Measurements from ENCODE around the gene ZCCHC14.

ZCCHC14 gene

DNA sequence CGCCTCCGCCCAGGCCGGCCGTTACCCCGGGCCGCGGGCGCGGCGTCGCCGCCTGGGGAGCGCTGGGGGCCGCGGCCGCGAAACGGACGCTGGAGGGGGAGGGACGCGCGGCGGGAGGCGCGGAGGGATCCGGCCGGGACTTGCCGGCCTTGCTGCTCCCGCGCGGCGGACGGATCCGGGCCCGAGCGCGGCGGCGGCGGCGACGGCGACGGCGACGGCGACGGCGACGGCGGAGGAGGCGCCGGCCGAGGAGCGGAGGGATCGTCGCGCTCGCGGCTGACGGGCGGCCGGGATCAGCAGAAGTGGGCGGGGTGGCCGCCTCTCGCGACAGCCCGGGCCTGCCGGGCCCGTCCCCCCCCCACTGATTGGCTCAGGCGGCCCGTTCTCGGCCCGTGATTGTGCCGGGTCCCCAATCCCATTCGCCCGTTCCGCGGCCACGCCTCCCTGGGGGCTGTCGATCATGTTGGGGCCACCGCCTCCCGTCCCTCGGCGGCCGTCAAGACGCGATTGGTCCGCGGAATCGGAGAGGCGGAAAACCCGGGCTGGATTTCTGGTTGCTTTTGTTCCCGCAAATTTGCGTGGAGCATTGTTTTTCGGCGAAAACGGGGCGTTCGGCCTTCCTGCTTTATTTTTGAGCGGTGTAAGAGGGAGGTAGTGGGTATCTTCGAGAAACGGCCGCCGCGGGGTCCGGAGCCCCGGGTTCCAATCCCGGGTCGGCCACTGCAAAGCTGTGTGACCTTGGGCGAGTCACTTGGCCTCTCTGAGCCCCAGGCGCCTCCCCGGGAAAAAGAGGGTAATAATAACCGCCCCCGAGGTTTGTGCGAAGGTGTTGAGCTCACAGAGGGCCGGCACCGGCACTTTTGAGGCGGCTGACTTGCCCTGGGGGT is at the start of gene ZCCHC14:
Gene ZCCHC14, minus strand, starts transcription at position 304 of the 887 bp plus-strand sequence. CDS start 786 bp downstream, outside the sequence.
- Histone ChIP-seq H3K9ac (ENCODE audit: low read length) (peak within 1 kb of the TSS; percentile 83), H3K27me3 (replicated peaks; ENCODE audit: control insufficient read depth, insufficient read depth, low read length) (no peaks in the 10 kb centered on the region), H3K9me3 (ENCODE audit: control insufficient read depth, low read length) (no peaks in the 10 kb centered on the region), H3K4me1 (ENCODE audit: control insufficient read depth, insufficient read depth, low read length) (peaks cover 32% of the 10 kb centered on the region), H3K36me3 (ENCODE audit: control insufficient read depth, insufficient read depth, low read length, severe bottlenecking) (no peaks in the 10 kb centered on the region), H3K4me3 (ENCODE audit: low read length) (peak within 1 kb of the TSS; percentile 87)
- peak; percentile 99 for DNase-seq (ENCODE audit: low read depth)

GRCh38 chr16:87541872-87542234 is 49.0 kb upstream of the ZCCHC14 start:
- Histone ChIP-seq H3K4me3 (ENCODE audit: low read length) (peak overlapping the region; percentile 57), H3K9ac (ENCODE audit: low read length) (peak overlapping the region; percentile 11), H3K4me1 (ENCODE audit: control insufficient read depth, insufficient read depth, low read length) (peaks cover 30% of the 10 kb centered on the region), H3K36me3 (ENCODE audit: control insufficient read depth, insufficient read depth, low read length, severe bottlenecking) (no peaks in the 10 kb centered on the region), H3K27me3 (replicated peaks; ENCODE audit: control insufficient read depth, insufficient read depth, low read length) (no peaks in the 10 kb centered on the region), H3K9me3 (ENCODE audit: control insufficient read depth, low read length) (peaks cover 9% of the 10 kb centered on the region)
- DNase-seq (ENCODE audit: low read depth) = peak; percentile 15

GRCh38 chr16:87541147-87541871 is 48.5 kb upstream of the ZCCHC14 start:
- Histone ChIP-seq H3K9me3 (ENCODE audit: control insufficient read depth, low read length) (peaks cover 8% of the 10 kb centered on the region), H3K4me3 (ENCODE audit: low read length) (peak overlapping the region; percentile 57), H3K9ac (ENCODE audit: low read length) (peak overlapping the region; percentile 11), H3K27me3 (replicated peaks; ENCODE audit: control insufficient read depth, insufficient read depth, low read length) (no peaks in the 10 kb centered on the region), H3K4me1 (ENCODE audit: control insufficient read depth, insufficient read depth, low read length) (peaks cover 30% of the 10 kb centered on the region), H3K36me3 (ENCODE audit: control insufficient read depth, insufficient read depth, low read length, severe bottlenecking) (no peaks in the 10 kb centered on the region)
- peak; percentile 85 for DNase-seq (ENCODE audit: low read depth)

GRCh38 chr16:87540897-87541146 is 48.0 kb upstream of the ZCCHC14 start:
- peak overlapping the region; percentile 11 for H3K9ac ChIP-seq (ENCODE audit: low read length)
- H3K27me3 ChIP-seq (replicated peaks; ENCODE audit: control insufficient read depth, insufficient read depth, low read length) = no peaks in the 10 kb centered on the region
- DNase-seq (ENCODE audit: low read depth) = no peak
- no peaks in the 10 kb centered on the region for H3K36me3 ChIP-seq (ENCODE audit: control insufficient read depth, insufficient read depth, low read length, severe bottlenecking)
- peaks cover 30% of the 10 kb centered on the region for H3K4me1 ChIP-seq (ENCODE audit: control insufficient read depth, insufficient read depth, low read length)
- H3K4me3 ChIP-seq (ENCODE audit: low read length) = peak overlapping the region; percentile 57
- peaks cover 4% of the 10 kb centered on the region for H3K9me3 ChIP-seq (ENCODE audit: control insufficient read depth, low read length)

GRCh38 chr16:87540072-87540896 is 47.5 kb upstream of the ZCCHC14 start:
- H3K36me3 ChIP-seq (ENCODE audit: control insufficient read depth, insufficient read depth, low read length, severe bottlenecking) = no peaks in the 10 kb centered on the region
- no peak overlapping the region for H3K4me3 ChIP-seq (ENCODE audit: low read length)
- H3K4me1 ChIP-seq (ENCODE audit: control insufficient read depth, insufficient read depth, low read length) = peaks cover 30% of the 10 kb centered on the region

DNA sequence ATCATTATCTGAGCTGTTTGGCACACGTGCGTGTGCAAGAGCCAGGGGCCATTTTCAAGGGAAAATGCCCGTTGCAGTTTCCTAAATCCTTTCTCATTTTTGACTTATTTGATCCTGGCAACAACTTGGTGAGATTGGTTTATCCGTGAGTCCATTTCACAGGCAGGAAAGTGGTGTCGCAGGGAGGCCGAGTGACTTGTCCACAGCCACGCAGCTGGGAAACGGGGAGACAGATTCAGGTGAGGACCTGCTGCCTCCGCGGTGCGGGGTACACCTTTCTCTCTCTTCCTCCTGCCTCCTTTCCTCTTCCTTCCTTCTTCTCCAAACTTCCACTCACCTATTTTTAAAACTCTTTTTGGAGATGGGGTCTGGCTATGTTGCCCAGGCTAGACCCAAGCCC is 46.3 kb upstream of the ZCCHC14 start:
- H3K4me1 ChIP-seq (ENCODE audit: control insufficient read depth, insufficient read depth, low read length) = peaks cover 30% of the 10 kb centered on the region
- no peaks in the 10 kb centered on the region for H3K36me3 ChIP-seq (ENCODE audit: control insufficient read depth, insufficient read depth, low read length, severe bottlenecking)
- peak overlapping the region; percentile 69 for H3K9ac ChIP-seq (ENCODE audit: low read length)
- H3K27me3 ChIP-seq (replicated peaks; ENCODE audit: control insufficient read depth, insufficient read depth, low read length) = no peaks in the 10 kb centered on the region
- peaks cover 10% of the 10 kb centered on the region for H3K9me3 ChIP-seq (ENCODE audit: control insufficient read depth, low read length)
- no peak for DNase-seq (ENCODE audit: low read depth)
- peak overlapping the region; percentile 18 for H3K4me3 ChIP-seq (ENCODE audit: low read length)

More at GRCh38 chr16:87540072-87540896, 47.5 kb upstream of the ZCCHC14 start:
- Histone ChIP-seq H3K27me3 (replicated peaks; ENCODE audit: control insufficient read depth, insufficient read depth, low read length) (no peaks in the 10 kb centered on the region), H3K9me3 (ENCODE audit: control insufficient read depth, low read length) (peaks cover 2% of the 10 kb centered on the region), H3K9ac (ENCODE audit: low read length) (peak overlapping the region; percentile 22)
- no peak for DNase-seq (ENCODE audit: low read depth)

- Histone ChIP-seq H3K27me3 (replicated peaks; ENCODE audit: control insufficient read depth, insufficient read depth, low read length) (no peaks in the 10 kb centered on the region), H3K9ac (ENCODE audit: low read length) (peak overlapping the region; percentile 69), H3K4me1 (ENCODE audit: control insufficient read depth, insufficient read depth, low read length) (peaks cover 30% of the 10 kb centered on the region), H3K36me3 (ENCODE audit: control insufficient read depth, insufficient read depth, low read length, severe bottlenecking) (no peaks in the 10 kb centered on the region), H3K9me3 (ENCODE audit: control insufficient read depth, low read length) (peaks cover 10% of the 10 kb centered on the region), H3K4me3 (ENCODE audit: low read length) (peak overlapping the region; percentile 18)
- peak; percentile 83 for DNase-seq (ENCODE audit: low read depth)
Measured at GRCh38 chr16:87538594-87538993, 45.8 kb upstream of the ZCCHC14 start.

GRCh38 chr16:87538160-87538559 is 45.3 kb upstream of the ZCCHC14 start:
- H3K9ac ChIP-seq (ENCODE audit: low read length) = peak overlapping the region; percentile 69
- H3K4me3 ChIP-seq (ENCODE audit: low read length) = no peak overlapping the region
- no peak for DNase-seq (ENCODE audit: low read depth)
- H3K9me3 ChIP-seq (ENCODE audit: control insufficient read depth, low read length) = peaks cover 15% of the 10 kb centered on the region
- H3K27me3 ChIP-seq (replicated peaks; ENCODE audit: control insufficient read depth, insufficient read depth, low read length) = no peaks in the 10 kb centered on the region
- peaks cover 30% of the 10 kb centered on the region for H3K4me1 ChIP-seq (ENCODE audit: control insufficient read depth, insufficient read depth, low read length)
- H3K36me3 ChIP-seq (ENCODE audit: control insufficient read depth, insufficient read depth, low read length, severe bottlenecking) = no peaks in the 10 kb centered on the region

DNA sequence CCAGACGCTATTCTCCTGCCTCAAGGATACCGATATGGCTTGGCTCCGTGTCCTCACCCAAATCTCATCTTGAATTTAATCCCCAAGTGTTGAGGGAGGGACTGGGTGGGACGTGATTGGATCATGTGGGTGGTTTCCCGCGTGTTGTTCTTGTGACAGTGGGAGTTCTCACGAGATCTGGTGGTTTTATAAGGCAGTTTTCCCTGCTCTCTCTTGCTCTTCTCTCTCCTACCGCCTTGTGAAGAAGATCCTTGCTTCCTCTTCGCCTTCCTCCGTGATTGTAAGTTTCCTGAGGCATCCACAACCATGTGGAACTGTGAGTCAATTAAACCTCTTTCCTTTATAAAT is 43.9 kb upstream of the ZCCHC14 start:
- Histone ChIP-seq H3K9me3 (ENCODE audit: control insufficient read depth, low read length) (peaks cover 22% of the 10 kb centered on the region), H3K4me1 (ENCODE audit: control insufficient read depth, insufficient read depth, low read length) (peaks cover 22% of the 10 kb centered on the region), H3K36me3 (ENCODE audit: control insufficient read depth, insufficient read depth, low read length, severe bottlenecking) (no peaks in the 10 kb centered on the region), H3K27me3 (replicated peaks; ENCODE audit: control insufficient read depth, insufficient read depth, low read length) (no peaks in the 10 kb centered on the region), H3K4me3 (ENCODE audit: low read length) (no peak overlapping the region), H3K9ac (ENCODE audit: low read length) (no peak overlapping the region)
- no peak for DNase-seq (ENCODE audit: low read depth)

DNA sequence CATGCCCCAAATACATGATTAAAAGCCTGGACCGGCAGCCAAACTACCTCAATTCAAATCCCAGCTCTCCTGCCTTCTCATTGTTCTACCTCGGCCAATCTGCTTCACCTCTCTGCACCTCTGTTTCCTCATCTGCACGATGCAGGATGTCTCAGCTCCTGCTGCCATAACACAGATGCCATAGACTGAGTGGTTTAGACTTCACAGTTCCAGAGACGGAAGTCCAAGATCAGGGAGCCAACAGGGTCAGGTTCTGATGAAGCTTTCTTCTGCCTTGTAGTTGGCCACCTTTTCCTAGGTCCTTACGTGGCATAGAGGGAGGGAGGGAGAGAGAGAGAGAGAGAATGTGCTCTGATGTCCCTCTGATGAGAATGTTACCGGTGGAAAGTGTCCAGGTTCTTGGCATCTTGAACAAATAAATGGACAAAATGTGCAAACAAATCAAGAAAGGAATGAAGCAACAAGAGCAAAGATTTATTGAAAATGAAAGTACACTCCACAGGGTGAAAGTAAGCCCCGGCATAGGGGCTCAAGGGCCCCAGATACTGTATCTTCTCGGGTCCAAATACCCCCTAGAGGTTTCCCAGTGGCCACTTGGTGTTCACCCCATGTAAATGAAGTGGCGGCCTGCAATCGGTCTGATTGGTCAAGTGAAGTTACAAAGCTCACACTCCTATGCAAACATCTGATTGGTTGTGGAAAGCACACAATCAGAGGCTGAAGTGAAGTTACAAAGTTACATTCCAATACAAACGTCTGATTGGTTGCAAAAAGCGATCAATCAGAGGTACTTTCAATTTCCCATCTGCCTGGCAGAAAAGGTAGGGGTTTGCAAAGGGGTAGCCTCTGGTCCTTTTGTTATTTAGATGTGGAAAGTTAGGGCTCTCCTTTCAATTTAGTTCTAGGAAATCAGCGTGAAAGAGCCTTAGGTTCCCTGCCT is 43.3 kb upstream of the ZCCHC14 start:
- no peaks in the 10 kb centered on the region for H3K27me3 ChIP-seq (replicated peaks; ENCODE audit: control insufficient read depth, insufficient read depth, low read length)
- H3K9ac ChIP-seq (ENCODE audit: low read length) = no peak overlapping the region
- no peak for DNase-seq (ENCODE audit: low read depth)
- H3K4me1 ChIP-seq (ENCODE audit: control insufficient read depth, insufficient read depth, low read length) = peaks cover 18% of the 10 kb centered on the region
- H3K36me3 ChIP-seq (ENCODE audit: control insufficient read depth, insufficient read depth, low read length, severe bottlenecking) = no peaks in the 10 kb centered on the region
- H3K9me3 ChIP-seq (ENCODE audit: control insufficient read depth, low read length) = peaks cover 22% of the 10 kb centered on the region
- no peak overlapping the region for H3K4me3 ChIP-seq (ENCODE audit: low read length)

All from adipocyte (in vitro differentiated cells).